Esophagus squamous epithelium (tissue), 4 donors: ENCODE data around the gene GABRP.

Experiments
- CTCF ChIP-seq, 6 experiments: fragments of 450-650 bp in 4 of 6; fragments of 200-600 bp in 2 of 6; sonication (generic) in 2 of 6; IDR thresholded peaks; one replicate each; pipeline ENCODE4 v1.5.1; 2016 to 2019; ENCODE audit warnings: antibody characterized with exemption in 6 of 6, mild to moderate bottlenecking in 4 of 6, moderate library complexity in 4 of 6
- POLR2A ChIP-seq, 4 donors: fragments of 450-650 bp; IDR thresholded peaks; one replicate each; pipeline ENCODE4 v1.6.1; 2017; ENCODE audit warnings: antibody characterized with exemption in 4 of 4, mild to moderate bottlenecking in 4 of 4, moderate library complexity in 3 of 4

DNA sequence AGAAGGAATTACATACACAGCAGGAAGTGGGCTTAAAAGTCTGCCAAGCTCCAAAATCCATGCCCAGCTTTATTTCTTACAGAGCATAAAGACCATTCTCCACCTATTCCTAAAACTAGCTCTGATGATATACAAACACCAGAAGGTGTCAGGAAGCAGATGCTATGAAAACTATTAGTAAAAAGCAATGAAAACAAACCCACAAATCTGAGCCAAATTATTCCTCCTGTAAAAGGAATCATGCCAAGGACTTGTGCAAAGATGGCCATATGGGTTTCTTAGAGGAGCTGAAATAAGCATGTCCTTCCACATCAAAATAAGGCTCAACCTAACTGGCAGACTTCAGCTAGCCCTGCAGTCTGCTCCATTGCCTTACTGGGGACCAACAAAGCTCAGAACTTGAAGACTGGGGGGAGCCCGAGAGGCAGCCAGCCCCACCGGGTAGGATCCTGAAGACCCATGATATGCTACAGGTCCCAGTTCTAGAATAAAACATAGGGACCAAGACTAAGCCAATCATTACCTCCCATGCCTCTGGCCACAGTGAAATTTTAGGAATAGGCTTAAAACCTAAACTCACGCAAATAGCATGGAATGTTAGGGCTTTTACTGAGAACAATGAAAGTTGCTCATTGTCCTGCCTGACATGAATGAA lies 42.8 kb upstream of the GABRP start:
- TF ChIP-seq CTCF (IDR thresholded peaks at IDR 0.05) (no peak), POLR2A (IDR thresholded peaks at IDR 0.05) (no peak)
